HepG2 (cell line): Measurements from ENCODE around the gene TSEN54. TPM values are rescaled to one million over a fixed set of nuclear protein-coding genes. Genes with fewer than 3 reads are reported as not detected.

Source experiments
- ATAC-seq: fragments of 200-7000 bp; cut with Tn5 transposase; 3 replicates; pipeline ENCODE4 v1.9.1; 2020; ENCODE audit warnings: mild to moderate bottlenecking, moderate library complexity
- BruUV-seq: library from RNA; stranded (reverse); fragments of 400-500 nt; replicated peaks from 2 replicates; lab custom pipeline; 2021; lab: Mats Ljungman, UMichigan
- CTCF ChIA-PET: fragments of 300-600 bp; formaldehyde crosslinking; extraction: SDS; loops from one replicate; lab custom pipeline; 2021; ENCODE audit warnings: low total read pairs, inconsistent platforms, low intra/inter-chr PET ratio; lab: Yijun Ruan, JAX
- POLR2A ChIA-PET: fragments of 350-600 bp; sonication (Branson Sonifier 250); formaldehyde crosslinking; loops from one replicate; lab custom pipeline; 2020; ENCODE audit warnings: antibody characterized with exemption, inconsistent platforms; lab: Yijun Ruan, JAX
- DNase-seq: peaks from one replicate; pipeline ENCODE4 v3.0.0-alpha.2; 2015; ENCODE audit warnings: low spot score
- FAIRE-seq: peaks from 3 replicates; lab custom pipeline; 2011; peaks lifted over from hg19 to GRCh38; lab: Jason Lieb, UNC
- H2AFZ ChIP-seq: one replicate; pipeline ENCODE4 v1.6.1; 2011; ENCODE audit warnings: low read length, inconsistent platforms
- H3K27ac ChIP-seq: fragments of 300-600 bp; 3 replicates; pipeline ENCODE4 v1.8.0; 2011; ENCODE audit warnings: mixed run types, mild to moderate bottlenecking, mixed read lengths, low read length, inconsistent platforms; ENCODE audit not compliant: insufficient read depth; ENCODE audit errors: extremely low read length
- H3K27me3 ChIP-seq, 2 experiments: fragments of 200-600 bp in 1 of 2; 2 replicates in 1 of 2; 3 replicates in 1 of 2; pipeline versions ENCODE4 v1.6.0 to v1.8.0; 2011; ENCODE audit warnings: low read length in 2 of 2, mild to moderate bottlenecking in 2 of 2, moderate library complexity in 2 of 2, inconsistent platforms in 1 of 2; ENCODE audit not compliant: insufficient read depth in 2 of 2, control insufficient read depth in 1 of 2
- H3K36me3 ChIP-seq, 2 experiments: fragments of 200-600 bp in 1 of 2; replicated peaks in 1 of 2; 2 replicates in 1 of 2; 3 replicates in 1 of 2; pipeline versions ENCODE4 v1.5.1 to v1.8.0; 2011; ENCODE audit warnings: low read length in 2 of 2, inconsistent platforms in 1 of 2; ENCODE audit not compliant: insufficient read depth in 2 of 2, control insufficient read depth in 1 of 2
- H3K4me1 ChIP-seq: 2 replicates; pipeline ENCODE4 v1.5.1; 2012; ENCODE audit warnings: low read length, inconsistent platforms; ENCODE audit not compliant: insufficient read depth
- H3K4me2 ChIP-seq: 2 replicates; pipeline ENCODE4 v1.6.0; 2011; ENCODE audit warnings: low read depth, low read length, inconsistent platforms
- H3K4me3 ChIP-seq, 3 experiments: fragments of 200-600 bp in 1 of 3; sonication (generic), shearing (Covaris generic) in 1 of 3; replicated peaks in 1 of 3; 2 replicates each; pipeline ENCODE4 v1.5.1; 2011 to 2016; ENCODE audit warnings: low read length in 3 of 3, inconsistent platforms in 2 of 3, low read depth in 2 of 3, mild to moderate bottlenecking in 2 of 3, control low read depth in 1 of 3, mixed read lengths in 1 of 3; ENCODE audit not compliant: insufficient read depth in 1 of 3
- H3K79me2 ChIP-seq: one replicate; pipeline ENCODE4 v1.6.1; 2011; ENCODE audit warnings: low read length, inconsistent platforms; ENCODE audit not compliant: insufficient read depth
- H3K9ac ChIP-seq: 2 replicates; pipeline ENCODE4 v1.6.0; 2011; ENCODE audit warnings: mild to moderate bottlenecking, low read depth, low read length, inconsistent platforms; ENCODE audit not compliant: insufficient read depth
- H3K9me3 ChIP-seq: 2 replicates; pipeline ENCODE4 v1.5.1; 2012; ENCODE audit warnings: mild to moderate bottlenecking, low read length
- H4K20me1 ChIP-seq: 2 replicates; pipeline ENCODE4 v1.6.0; 2011; ENCODE audit warnings: inconsistent platforms, mild to moderate bottlenecking, low read length, moderate library complexity; ENCODE audit not compliant: insufficient read depth
- AGO2 ChIP-seq: fragments of 200-400 bp; formaldehyde crosslinking; optimal IDR thresholded peaks from 2 replicates; pipeline ENCODE3; 2017; ENCODE audit warnings: mild to moderate bottlenecking, low read depth, low read length, moderate library complexity
- ATF2 ChIP-seq: sonication (generic); formaldehyde crosslinking; IDR thresholded peaks from 2 replicates; pipeline ENCODE4 v1.4.0; 2020; ENCODE audit warnings: missing genetic modification reagents
- CCAR2 ChIP-seq: fragments of 200-400 bp; formaldehyde crosslinking; optimal IDR thresholded peaks from 2 replicates; pipeline ENCODE3; 2018; ENCODE audit warnings: low read depth, mild to moderate bottlenecking, low read length, moderate library complexity
- HNRNPL ChIP-seq: fragments of 200-400 bp; formaldehyde crosslinking; IDR thresholded peaks from 2 replicates; pipeline ENCODE4 v1.6.1; 2017; ENCODE audit warnings: mild to moderate bottlenecking, low read depth, low read length
- ONECUT2 ChIP-seq: sonication (generic); formaldehyde crosslinking; IDR thresholded peaks from 2 replicates; pipeline ENCODE4 v1.4.0; 2020; ENCODE audit warnings: missing genetic modification reagents
- ZNF709 ChIP-seq: sonication (generic); formaldehyde crosslinking; IDR thresholded peaks from 2 replicates; pipeline ENCODE4 v1.5.0; 2020; ENCODE audit warnings: mild to moderate bottlenecking, missing genetic modification reagents
- WGBS: methylation state at CpG from one replicate; pipeline ENCODE4 v1.1.6; 2017; ENCODE audit warnings: low lambda C conversion rate; 5-methylcytosine and 5-hydroxymethylcytosine counted together
- in situ Hi-C: cut with HindIII; loops from 2 replicates; pipeline ENCODE4 v1.10.0; 2017; ENCODE audit warnings: low pct_unique_long_range_greater_than_20kb; ENCODE audit not compliant: extremely low pct_ligation_motif_present
- intact Hi-C: fragments of 100-400 bp; cut with micrococcal nuclease; formaldehyde crosslinking; loops from one replicate; pipeline ENCODE4 v1.10.0; 2022; ENCODE audit not compliant: unreplicated experiment
- polyA plus RNA-seq, 8 experiments: library from polyadenylated mRNA; depleted of rRNA in 3 of 8; stranded (reverse) in 7 of 8; unstranded in 1 of 8; fragments of >200 nt; fragmentation: Illumina TruSeq in 4 of 8; extraction: Trizol in 4 of 8; gene quantifications; 2 replicates each; pipeline versions ENCODE4 v1.2.1 to v1.2.3, GENCODE V29; 2011 to 2016; ENCODE audit warnings: low read depth in 4 of 8, missing spikeins in 1 of 8, mixed read lengths in 1 of 8; ENCODE audit not compliant: insufficient read depth in 1 of 8
- total RNA-seq, 5 experiments: library from RNA; depleted of rRNA; stranded (reverse); fragments of >200 nt; fragmentation: Illumina TruSeq; extraction: Trizol; gene quantifications; 2 replicates each; pipeline ENCODE4 v1.2.3, GENCODE V29; 2016; ENCODE audit warnings: low read depth in 1 of 5

The TSEN54 gene
- total and polyA plus RNA-seq, 2 of the 13 experiments (the other 11 are each of a cell fraction or from before 2014, with no cell fraction given): 62.9 to 63.3 TPM

- Histone ChIP-seq H3K79me2 (no peaks in the 10 kb centered on the region), H3K9me3 (no peaks in the 10 kb centered on the region), H2AFZ (no peak overlapping the region), H3K9ac (no peak overlapping the region), H3K27me3 (no peaks in the 10 kb centered on the region), H3K4me3 (no peak overlapping the region), H3K27ac (no peak overlapping the region), H3K36me3 (peaks cover 40 to 43% of the 10 kb centered on the region in 2 experiments; a peak in 4 of 5 replicates), H3K4me2 (no peak overlapping the region), H4K20me1 (no peaks in the 10 kb centered on the region), H3K4me1 (no peaks in the 10 kb centered on the region)
- DNase-seq (no peak), ATAC-seq (no peak), FAIRE-seq (no peak)
- ChIA-PET CTCF (no interaction called here), POLR2A (interaction anchor here (0.8 to 1.8 kb wide), 2 partner anchors 9 to 12 kb away, joined by 3 to 6 read pairs; no protein-coding TSS in a partner anchor)
- WGBS: 97% methylated on average over 24 of the region's 31 CpGs
- no peak for TF ChIP-seq ATF2 (CRISPR knock-in tag)
- TF ChIP-seq CCAR2: no peak
- TF ChIP-seq AGO2: peak; percentile 75
- 0 out of 2 replicates have a peak, but pooled peaks have one; percentile 32 for TF ChIP-seq ZNF709
- 0 out of 2 replicates have a peak, but pooled peaks have one; percentile 22 for TF ChIP-seq HNRNPL
- TF ChIP-seq ONECUT2 (CRISPR knock-in tag): no peak
- in situ Hi-C loops (no loop called here), intact Hi-C loops (no loop called here)
- BruUV-seq: no TSS peak
These were observed 52.3 kb downstream of the TSEN54 start for GRCh38 chr17:75568412-75569255.
